HCT116 (cell line): ENCODE data around the gene NELL1. TPM values are rescaled to one million over a fixed set of nuclear protein-coding genes. Genes with fewer than 3 reads are reported as not detected.

Source experiments
- ATAC-seq: fragments of 200-7000 bp; cut with Tn5 transposase; 2 replicates; pipeline ENCODE4 v1.9.1; 2020; ENCODE audit warnings: mild to moderate bottlenecking, moderate library complexity
- BruUV-seq: library from RNA; stranded (reverse); fragments of 400-500 nt; replicated peaks from 2 replicates; lab custom pipeline; 2021; lab: Mats Ljungman, UMichigan
- CTCF ChIA-PET: fragments of 300-600 bp; sonication (Branson Sonifier 250); formaldehyde crosslinking; loops from one replicate; lab custom pipeline; 2021; ENCODE audit warnings: antibody characterized with exemption; lab: Charles Lee
- POLR2A ChIA-PET: fragments of 300-600, 350-600 bp; sonication (Branson Sonifier 250); formaldehyde crosslinking; loops from one replicate; lab custom pipeline; 2021; ENCODE audit warnings: antibody characterized with exemption; lab: Charles Lee
- RAD21 ChIA-PET, 2 experiments: fragments of 300-600 bp; sonication (Branson Sonifier 250); formaldehyde crosslinking; loops; one replicate each; lab custom pipeline; 2023; ENCODE audit warnings: low total read pairs in 2 of 2; ENCODE audit not compliant: uncharacterized antibody in 2 of 2, unreplicated experiment in 2 of 2, low non-redundant PET in 1 of 2; lab: Charles Lee
- DNase-seq: peaks from one replicate; pipeline ENCODE4 v3.0.0-alpha.2; 2010; ENCODE audit warnings: low read depth, low spot score
- H2AFZ ChIP-seq: fragments of 200-600 bp; shearing (Covaris generic), sonication (generic); 2 replicates; pipeline ENCODE4 v1.6.1; 2017; ENCODE audit warnings: low read depth, mixed run types, mixed read lengths, antibody characterized with exemption, low read length; ENCODE audit not compliant: poor library complexity, severe bottlenecking
- H3K27ac ChIP-seq: 2 replicates; pipeline ENCODE4 v1.5.1; 2012; ENCODE audit warnings: low read depth, low read length
- H3K27me3 ChIP-seq: fragments of 200-600 bp; sonication (generic); 2 replicates; pipeline ENCODE4 v1.6.1; 2016; ENCODE audit warnings: mixed run types, low read length, mixed read lengths; ENCODE audit not compliant: insufficient read depth
- H3K36me3 ChIP-seq, 2 experiments: fragments of 200-500 bp in 1 of 2; fragments of 200-600 bp in 1 of 2; sonication (Bioruptor generic) in 1 of 2; sonication (generic) in 1 of 2; 2 replicates each; pipeline versions ENCODE4 v1.5.1 to v1.6.1; 2014 to 2016; ENCODE audit warnings: low read length in 2 of 2, inconsistent platforms in 1 of 2, mixed read lengths in 1 of 2, mixed run types in 1 of 2; ENCODE audit not compliant: insufficient read depth in 2 of 2, control insufficient read depth in 1 of 2
- H3K4me1 ChIP-seq, 2 experiments: fragments of 200-600 bp in 1 of 2; sonication (generic) in 1 of 2; 2 replicates each; pipeline versions ENCODE4 v1.5.1 to v1.6.1; 2012 to 2017; ENCODE audit warnings: low read length in 2 of 2, inconsistent platforms in 1 of 2, mild to moderate bottlenecking in 1 of 2, mixed read lengths in 1 of 2, mixed run types in 1 of 2, moderate library complexity in 1 of 2; ENCODE audit not compliant: insufficient read depth in 2 of 2, control insufficient read depth in 1 of 2
- H3K4me2 ChIP-seq: fragments of 200-600 bp; sonication (generic); 2 replicates; pipeline ENCODE4 v1.6.1; 2017; ENCODE audit warnings: mixed run types, low read length, mixed read lengths
- H3K4me3 ChIP-seq, 2 experiments: fragments of 200-600 bp in 1 of 2; sonication (generic) in 1 of 2; replicated peaks in 1 of 2; 2 replicates each; pipeline ENCODE4 v1.5.1; 2011 to 2016; ENCODE audit warnings: low read length in 2 of 2, control low read depth in 1 of 2, low read depth in 1 of 2, mild to moderate bottlenecking in 1 of 2, mixed read lengths in 1 of 2, mixed run types in 1 of 2
- H3K79me2 ChIP-seq: fragments of 200-600 bp; sonication (generic); 2 replicates; pipeline ENCODE4 v1.6.1; 2017; ENCODE audit warnings: mild to moderate bottlenecking, mixed run types, low read length, moderate library complexity, mixed read lengths; ENCODE audit not compliant: insufficient read depth
- H3K9ac ChIP-seq: fragments of 200-600 bp; sonication (generic); 2 replicates; pipeline ENCODE4 v1.6.1; 2016; ENCODE audit warnings: low read length, mixed read lengths
- H3K9me2 ChIP-seq: fragments of 200-600 bp; sonication (generic), shearing (Covaris generic); 2 replicates; pipeline ENCODE4 v1.6.1; 2017; ENCODE audit warnings: mixed run types, mild to moderate bottlenecking, moderate library complexity; ENCODE audit not compliant: insufficient read depth
- H3K9me3 ChIP-seq, 2 experiments: fragments of 200-500 bp in 1 of 2; fragments of 200-600 bp in 1 of 2; sonication (Bioruptor generic) in 1 of 2; sonication (generic) in 1 of 2; 2 replicates each; pipeline ENCODE4 v1.6.1; 2014 to 2017; ENCODE audit warnings: low read length in 2 of 2, mixed read lengths in 2 of 2, inconsistent platforms in 1 of 2, low read depth in 1 of 2, mild to moderate bottlenecking in 1 of 2, mixed run types in 1 of 2, moderate library complexity in 1 of 2; ENCODE audit not compliant: control insufficient read depth in 1 of 2, insufficient read depth in 1 of 2
- H4K20me1 ChIP-seq: fragments of 200-600 bp; sonication (generic), shearing (Covaris generic); 2 replicates; pipeline ENCODE4 v1.6.1; 2017; ENCODE audit warnings: mixed run types, mild to moderate bottlenecking, moderate library complexity; ENCODE audit not compliant: insufficient read depth
- EGR1 ChIP-seq: IDR thresholded peaks from 2 replicates; pipeline ENCODE4 v1.6.1; 2012; ENCODE audit warnings: low read depth
- ELF1 ChIP-seq: IDR thresholded peaks from 2 replicates; pipeline ENCODE4 v1.6.1; 2012; ENCODE audit warnings: low read depth, borderline replicate concordance
- EZH2 ChIP-seq: fragments of 200-600 bp; sonication (generic); IDR thresholded peaks from 2 replicates; pipeline ENCODE4 v1.6.1; 2017; ENCODE audit warnings: antibody characterized with exemption, mixed run types
- JUND ChIP-seq: IDR thresholded peaks from 2 replicates; pipeline ENCODE4 v1.6.1; 2012
- POLR2A ChIP-seq: IDR thresholded peaks from 2 replicates; pipeline ENCODE4 v1.7.0; 2011; ENCODE audit warnings: borderline replicate concordance; ENCODE audit not compliant: insufficient read depth, insufficient read length; ENCODE audit errors: extremely low read depth
- RAD21 ChIP-seq: IDR thresholded peaks from 2 replicates; pipeline ENCODE4 v1.6.1; 2012; ENCODE audit warnings: low read depth, mild to moderate bottlenecking
- SIN3A ChIP-seq: IDR thresholded peaks from 2 replicates; pipeline ENCODE4 v1.6.1; 2012; ENCODE audit warnings: low read depth
- SP1 ChIP-seq: IDR thresholded peaks from 2 replicates; pipeline ENCODE4 v1.6.1; 2012; ENCODE audit warnings: low read depth
- SRF ChIP-seq: IDR thresholded peaks from 2 replicates; pipeline ENCODE4 v1.6.1; 2012; ENCODE audit warnings: low read depth
- TCF7L2 ChIP-seq: IDR thresholded peaks from 2 replicates; pipeline ENCODE4 v1.7.0; 2011; ENCODE audit warnings: borderline replicate concordance, inconsistent platforms; ENCODE audit not compliant: insufficient read depth, insufficient read length; ENCODE audit errors: extremely low read depth
- YY1 ChIP-seq: IDR thresholded peaks from 2 replicates; pipeline ENCODE4 v1.6.1; 2011; ENCODE audit warnings: low read length, low read depth, moderate library complexity, mild to moderate bottlenecking; ENCODE audit not compliant: insufficient replicate concordance; ENCODE audit errors: extremely low read depth
- ZFX ChIP-seq: fragments of 450-650 bp; IDR thresholded peaks from 2 replicates; pipeline ENCODE4 v1.6.1; 2017
- ZNF274 ChIP-seq: fragments of 200-500 bp; sonication (Bioruptor generic); IDR thresholded peaks from 2 replicates; pipeline ENCODE4 v1.6.1; 2014; ENCODE audit warnings: mild to moderate bottlenecking, low read depth, low read length, inconsistent platforms
- intact Hi-C: fragments of 100-400 bp; cut with micrococcal nuclease; formaldehyde crosslinking; loops from 2 replicates; pipeline ENCODE4 v1.10.0; 2022
- total RNA-seq: library from RNA; stranded (reverse); gene quantifications from one replicate; pipeline ENCODE4 v1.2.1, GENCODE V29; 2021; ENCODE audit not compliant: unreplicated experiment
- TF ChIP-seq, protein P1 (sequence below): IDR thresholded peaks from 2 replicates; pipeline ENCODE4 v1.6.1; 2012
- TF ChIP-seq, protein P2 (sequence below): IDR thresholded peaks from 2 replicates; pipeline ENCODE4 v1.6.1; 2012
- TF ChIP-seq, protein P3 (sequence below), 3 experiments: fragments of 200-600 bp in 1 of 3; sonication (generic) in 1 of 3; IDR thresholded peaks in 2 of 3; conservative IDR thresholded peaks in 1 of 3; 2 replicates each; pipeline ENCODE4 v1.5.1; 2012 to 2017; ENCODE audit warnings: low read depth in 2 of 3, low read length in 2 of 3, antibody characterized with exemption in 1 of 3, borderline replicate concordance in 1 of 3, control low read depth in 1 of 3, mild to moderate bottlenecking in 1 of 3, mixed read lengths in 1 of 3, mixed run types in 1 of 3, moderate library complexity in 1 of 3; ENCODE audit not compliant: insufficient read depth in 1 of 3
- TF ChIP-seq, protein P4 (sequence below): IDR thresholded peaks from 2 replicates; pipeline ENCODE4 v1.6.1; 2011; ENCODE audit warnings: mild to moderate bottlenecking, low read length, moderate library complexity; ENCODE audit not compliant: insufficient replicate concordance; ENCODE audit errors: extremely low read depth

Gene NELL1
- total RNA-seq, 1 experiment from 2014 or later: not detected

DNA sequence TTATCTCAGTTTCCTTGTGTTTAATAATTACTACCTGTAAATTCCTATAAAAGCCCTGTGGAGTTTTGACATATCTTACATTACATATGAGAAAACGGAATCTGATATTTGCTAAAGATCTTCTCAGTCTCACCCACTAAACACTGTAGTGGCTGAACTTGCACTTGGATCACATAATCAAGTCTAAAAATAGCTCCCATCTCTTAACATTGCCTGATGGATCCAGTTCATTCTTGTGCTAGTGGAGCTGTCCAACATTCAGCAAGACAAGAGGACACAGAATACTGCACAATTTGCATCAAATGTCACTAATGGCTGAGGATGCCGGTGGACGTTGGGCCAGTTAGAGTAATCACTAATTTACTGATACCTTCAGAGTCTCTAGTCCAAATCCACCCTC is 953.6 kb downstream of the NELL1 start:
- intact Hi-C loops: no loop called here
- Histone ChIP-seq H3K9ac (no peak overlapping the region), H3K27ac (no peak overlapping the region), H3K4me3 (no peak overlapping the region), H3K9me3 (peaks cover 6 to 19% of the 10 kb centered on the region in 2 experiments; a peak in 2 of 4 replicates), H4K20me1 (no peaks in the 10 kb centered on the region), H3K4me2 (no peak overlapping the region), H3K4me1 (no peaks in the 10 kb centered on the region), H2AFZ (no peak overlapping the region), H3K36me3 (no peaks in the 10 kb centered on the region), H3K27me3 (no peaks in the 10 kb centered on the region), H3K79me2 (no peaks in the 10 kb centered on the region), H3K9me2 (no peaks in the 10 kb centered on the region)
- RAD21 ChIA-PET: no interaction called here
- ATAC-seq (no peak), DNase-seq (no peak)
- BruUV-seq: no TSS peak
- CTCF ChIA-PET: no interaction called here
- POLR2A ChIA-PET: no interaction called here
- TF ChIP-seq TCF7L2 (no peak), EZH2 (no peak), SP1 (no peak), SRF (no peak), ELF1 (no peak), RAD21 (no peak), JUND (no peak), EGR1 (no peak), YY1 (no peak), ZNF274 (no peak), ZFX (no peak), SIN3A (no peak), POLR2A (no peak)
- TF ChIP-seq, protein P1, sequence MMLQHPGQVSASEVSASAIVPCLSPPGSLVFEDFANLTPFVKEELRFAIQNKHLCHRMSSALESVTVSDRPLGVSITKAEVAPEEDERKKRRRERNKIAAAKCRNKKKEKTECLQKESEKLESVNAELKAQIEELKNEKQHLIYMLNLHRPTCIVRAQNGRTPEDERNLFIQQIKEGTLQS: no peak
- TF ChIP-seq, protein P2, sequence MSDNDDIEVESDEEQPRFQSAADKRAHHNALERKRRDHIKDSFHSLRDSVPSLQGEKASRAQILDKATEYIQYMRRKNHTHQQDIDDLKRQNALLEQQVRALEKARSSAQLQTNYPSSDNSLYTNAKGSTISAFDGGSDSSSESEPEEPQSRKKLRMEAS: no peak
- TF ChIP-seq, protein P3, sequence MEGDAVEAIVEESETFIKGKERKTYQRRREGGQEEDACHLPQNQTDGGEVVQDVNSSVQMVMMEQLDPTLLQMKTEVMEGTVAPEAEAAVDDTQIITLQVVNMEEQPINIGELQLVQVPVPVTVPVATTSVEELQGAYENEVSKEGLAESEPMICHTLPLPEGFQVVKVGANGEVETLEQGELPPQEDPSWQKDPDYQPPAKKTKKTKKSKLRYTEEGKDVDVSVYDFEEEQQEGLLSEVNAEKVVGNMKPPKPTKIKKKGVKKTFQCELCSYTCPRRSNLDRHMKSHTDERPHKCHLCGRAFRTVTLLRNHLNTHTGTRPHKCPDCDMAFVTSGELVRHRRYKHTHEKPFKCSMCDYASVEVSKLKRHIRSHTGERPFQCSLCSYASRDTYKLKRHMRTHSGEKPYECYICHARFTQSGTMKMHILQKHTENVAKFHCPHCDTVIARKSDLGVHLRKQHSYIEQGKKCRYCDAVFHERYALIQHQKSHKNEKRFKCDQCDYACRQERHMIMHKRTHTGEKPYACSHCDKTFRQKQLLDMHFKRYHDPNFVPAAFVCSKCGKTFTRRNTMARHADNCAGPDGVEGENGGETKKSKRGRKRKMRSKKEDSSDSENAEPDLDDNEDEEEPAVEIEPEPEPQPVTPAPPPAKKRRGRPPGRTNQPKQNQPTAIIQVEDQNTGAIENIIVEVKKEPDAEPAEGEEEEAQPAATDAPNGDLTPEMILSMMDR (IDR thresholded peaks at IDR 0.05 in 2 of 3, conservative IDR thresholded peaks at IDR 0.05 in 1 of 3; ENCODE audit: borderline replicate concordance in 1 of 3, insufficient read depth in 1 of 3, low read depth in 2 of 3, low read length in 2 of 3): no peak
- TF ChIP-seq, protein P4, sequence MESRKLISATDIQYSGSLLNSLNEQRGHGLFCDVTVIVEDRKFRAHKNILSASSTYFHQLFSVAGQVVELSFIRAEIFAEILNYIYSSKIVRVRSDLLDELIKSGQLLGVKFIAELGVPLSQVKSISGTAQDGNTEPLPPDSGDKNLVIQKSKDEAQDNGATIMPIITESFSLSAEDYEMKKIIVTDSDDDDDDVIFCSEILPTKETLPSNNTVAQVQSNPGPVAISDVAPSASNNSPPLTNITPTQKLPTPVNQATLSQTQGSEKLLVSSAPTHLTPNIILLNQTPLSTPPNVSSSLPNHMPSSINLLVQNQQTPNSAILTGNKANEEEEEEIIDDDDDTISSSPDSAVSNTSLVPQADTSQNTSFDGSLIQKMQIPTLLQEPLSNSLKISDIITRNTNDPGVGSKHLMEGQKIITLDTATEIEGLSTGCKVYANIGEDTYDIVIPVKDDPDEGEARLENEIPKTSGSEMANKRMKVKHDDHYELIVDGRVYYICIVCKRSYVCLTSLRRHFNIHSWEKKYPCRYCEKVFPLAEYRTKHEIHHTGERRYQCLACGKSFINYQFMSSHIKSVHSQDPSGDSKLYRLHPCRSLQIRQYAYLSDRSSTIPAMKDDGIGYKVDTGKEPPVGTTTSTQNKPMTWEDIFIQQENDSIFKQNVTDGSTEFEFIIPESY: no peak
